Mammary epithelial cell (primary cell): ENCODE results near the gene MC1R.

Experiments used
- EZH2 ChIP-seq: IDR thresholded peaks from 2 replicates; pipeline ENCODE4 v1.6.1; 2012; ENCODE audit warnings: low read length, inconsistent platforms, borderline replicate concordance
- TF ChIP-seq, protein P1 (sequence below), 2 donors: IDR thresholded peaks in 1 of 2; conservative IDR thresholded peaks in 1 of 2; 2 replicates each; pipeline ENCODE4 v1.5.1; 2011 to 2012; ENCODE audit warnings: inconsistent platforms in 2 of 2, low read length in 2 of 2, mild to moderate bottlenecking in 2 of 2, control low read depth in 1 of 2, low read depth in 1 of 2; ENCODE audit not compliant: insufficient read depth in 1 of 2; ENCODE audit errors: extremely low read depth in 1 of 2

DNA sequence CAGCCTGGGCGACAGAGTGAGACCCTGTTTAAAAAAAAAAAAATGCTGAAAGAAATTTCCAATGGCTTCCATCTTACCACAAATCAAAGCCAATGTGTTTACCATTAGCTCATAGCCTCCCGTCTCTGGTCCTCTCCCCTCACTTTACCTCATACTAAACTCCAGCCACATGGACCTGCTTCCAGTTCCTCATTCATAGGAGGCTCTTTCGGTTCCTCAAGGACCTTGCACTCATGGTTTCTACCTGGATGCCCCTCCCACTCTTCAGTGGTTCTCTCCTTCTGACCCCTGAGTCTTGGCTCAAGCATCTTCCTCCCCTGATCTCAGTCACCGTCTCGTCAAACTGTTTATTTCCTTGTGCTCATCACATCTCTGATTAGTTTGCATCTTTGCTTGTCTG lies 26.1 kb downstream of the MC1R start:
- TF ChIP-seq EZH2, result no peak
- TF ChIP-seq, protein P1, sequence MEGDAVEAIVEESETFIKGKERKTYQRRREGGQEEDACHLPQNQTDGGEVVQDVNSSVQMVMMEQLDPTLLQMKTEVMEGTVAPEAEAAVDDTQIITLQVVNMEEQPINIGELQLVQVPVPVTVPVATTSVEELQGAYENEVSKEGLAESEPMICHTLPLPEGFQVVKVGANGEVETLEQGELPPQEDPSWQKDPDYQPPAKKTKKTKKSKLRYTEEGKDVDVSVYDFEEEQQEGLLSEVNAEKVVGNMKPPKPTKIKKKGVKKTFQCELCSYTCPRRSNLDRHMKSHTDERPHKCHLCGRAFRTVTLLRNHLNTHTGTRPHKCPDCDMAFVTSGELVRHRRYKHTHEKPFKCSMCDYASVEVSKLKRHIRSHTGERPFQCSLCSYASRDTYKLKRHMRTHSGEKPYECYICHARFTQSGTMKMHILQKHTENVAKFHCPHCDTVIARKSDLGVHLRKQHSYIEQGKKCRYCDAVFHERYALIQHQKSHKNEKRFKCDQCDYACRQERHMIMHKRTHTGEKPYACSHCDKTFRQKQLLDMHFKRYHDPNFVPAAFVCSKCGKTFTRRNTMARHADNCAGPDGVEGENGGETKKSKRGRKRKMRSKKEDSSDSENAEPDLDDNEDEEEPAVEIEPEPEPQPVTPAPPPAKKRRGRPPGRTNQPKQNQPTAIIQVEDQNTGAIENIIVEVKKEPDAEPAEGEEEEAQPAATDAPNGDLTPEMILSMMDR (conservative IDR thresholded peaks at IDR 0.05 in 1 of 2, IDR thresholded peaks at IDR 0.05 in 1 of 2; ENCODE audit: extremely low read depth in 1 of 2, insufficient read depth in 1 of 2, low read depth in 1 of 2, low read length in 2 of 2), result no peak
